ENCODE results near the gene KCTD5. TPM values are rescaled to one million over a fixed set of nuclear protein-coding genes. Genes with fewer than 3 reads are reported as not detected.

Gene KCTD5
- polyA plus RNA-seq, 1 donor (not counting 4 experiments of a cell fraction or from before 2014, with no cell fraction given): 29.0 TPM

DNA sequence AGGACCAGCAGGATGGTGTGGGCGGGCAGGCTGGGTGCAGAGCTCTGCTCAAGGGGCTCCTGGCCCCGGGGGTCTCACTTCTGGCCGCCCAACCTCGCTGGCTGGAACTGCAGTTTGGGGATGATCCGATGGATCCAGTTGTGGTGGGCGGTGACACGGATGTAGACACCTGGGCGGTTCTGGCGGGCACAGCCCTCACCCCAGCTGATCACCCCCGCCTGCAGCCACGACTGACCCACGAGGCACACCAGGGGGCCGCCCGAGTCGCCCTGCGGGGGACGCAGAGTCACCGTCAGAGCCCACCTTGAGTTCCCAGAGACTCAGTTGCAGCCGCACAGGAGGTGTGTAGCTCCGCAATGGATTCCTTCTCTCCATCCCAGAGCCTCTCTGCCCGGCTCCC is 30.2 kb downstream of the KCTD5 start:
- dilution Hi-C loops (cut with MboI; ENCODE audit: extremely low pct_ligation_motif_present, low sequenced_read_pairs): no loop called here
- Histone ChIP-seq H4K20me1 (ENCODE audit: control insufficient read depth, extremely low read depth, insufficient read depth, low read length) (no peaks in the 10 kb centered on the region), H3K36me3 (ENCODE audit: control insufficient read depth in 2 of 2, extremely low read depth in 1 of 2, insufficient read depth in 2 of 2, low read length in 2 of 2) (peaks cover 0 to 20% of the 10 kb centered on the region in 2 experiments)

DNA sequence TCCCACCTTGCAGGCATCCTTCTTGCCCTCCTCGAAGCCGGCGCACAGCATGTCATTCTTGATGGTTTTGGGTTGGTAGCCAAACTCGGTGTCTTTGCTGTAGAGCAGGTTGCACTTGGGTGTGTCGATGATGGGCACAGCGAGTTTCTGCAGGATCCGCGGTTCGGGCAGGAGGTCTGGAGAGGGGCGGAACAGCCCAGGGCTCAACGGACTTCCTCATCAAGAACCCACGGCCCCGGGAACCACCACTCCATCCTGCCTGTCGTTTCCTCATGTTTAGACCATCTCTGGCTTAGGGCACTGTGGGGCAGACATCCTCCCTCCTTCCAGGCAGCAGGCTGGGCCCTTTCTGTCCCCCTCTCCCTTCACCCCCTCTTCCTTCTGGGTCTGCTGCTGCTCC is 31.2 kb downstream of the KCTD5 start:
- no peaks in the 10 kb centered on the region for H3K4me1 ChIP-seq (ENCODE audit: control insufficient read depth, extremely low read depth, insufficient read depth, low read length)
- no peaks in the 10 kb centered on the region for H3K9me3 ChIP-seq (ENCODE audit: control insufficient read depth, low read depth, low read length)
- H3K9ac ChIP-seq (ENCODE audit: control insufficient read depth, extremely low read depth, insufficient read depth, low read length): no peak overlapping the region
- no peaks in the 10 kb centered on the region for H3K79me2 ChIP-seq (ENCODE audit: control insufficient read depth, insufficient read depth, low read length)
- peaks cover 0 to 10% of the 10 kb centered on the region in 2 experiments for H3K36me3 ChIP-seq (ENCODE audit: control insufficient read depth in 2 of 2, extremely low read depth in 1 of 2, insufficient read depth in 2 of 2, low read length in 2 of 2)
- H3K9me1 ChIP-seq (ENCODE audit: control insufficient read depth, extremely low read depth, insufficient read depth, low read length): no peaks in the 10 kb centered on the region
- TF ChIP-seq, protein P1, sequence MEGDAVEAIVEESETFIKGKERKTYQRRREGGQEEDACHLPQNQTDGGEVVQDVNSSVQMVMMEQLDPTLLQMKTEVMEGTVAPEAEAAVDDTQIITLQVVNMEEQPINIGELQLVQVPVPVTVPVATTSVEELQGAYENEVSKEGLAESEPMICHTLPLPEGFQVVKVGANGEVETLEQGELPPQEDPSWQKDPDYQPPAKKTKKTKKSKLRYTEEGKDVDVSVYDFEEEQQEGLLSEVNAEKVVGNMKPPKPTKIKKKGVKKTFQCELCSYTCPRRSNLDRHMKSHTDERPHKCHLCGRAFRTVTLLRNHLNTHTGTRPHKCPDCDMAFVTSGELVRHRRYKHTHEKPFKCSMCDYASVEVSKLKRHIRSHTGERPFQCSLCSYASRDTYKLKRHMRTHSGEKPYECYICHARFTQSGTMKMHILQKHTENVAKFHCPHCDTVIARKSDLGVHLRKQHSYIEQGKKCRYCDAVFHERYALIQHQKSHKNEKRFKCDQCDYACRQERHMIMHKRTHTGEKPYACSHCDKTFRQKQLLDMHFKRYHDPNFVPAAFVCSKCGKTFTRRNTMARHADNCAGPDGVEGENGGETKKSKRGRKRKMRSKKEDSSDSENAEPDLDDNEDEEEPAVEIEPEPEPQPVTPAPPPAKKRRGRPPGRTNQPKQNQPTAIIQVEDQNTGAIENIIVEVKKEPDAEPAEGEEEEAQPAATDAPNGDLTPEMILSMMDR (optimal IDR thresholded peaks at IDR 0.05 in 1 of 3, IDR thresholded peaks at IDR 0.05 in 1 of 3, conservative IDR thresholded peaks at IDR 0.05 in 1 of 3; ENCODE audit: extremely low read depth in 1 of 3, insufficient read depth in 2 of 3, low read length in 3 of 3): no peak
- no peak for TF ChIP-seq EZH2 (IDR thresholded peaks at IDR 0.05; ENCODE audit: low read length)
- DNase-seq (ENCODE audit: low read depth, low spot score): no peak
- no peak for FAIRE-seq
- H4K20me1 ChIP-seq (ENCODE audit: control insufficient read depth, extremely low read depth, insufficient read depth, low read length): no peaks in the 10 kb centered on the region
- no peak overlapping the region for H3K27ac ChIP-seq (ENCODE audit: control insufficient read depth, insufficient read depth, low read length)
- dilution Hi-C loops (cut with MboI; ENCODE audit: extremely low pct_ligation_motif_present, low sequenced_read_pairs): no loop called here
- no peak overlapping the region for H2AFZ ChIP-seq (ENCODE audit: control insufficient read depth, low read length)
- H3K4me2 ChIP-seq (ENCODE audit: control insufficient read depth, extremely low read depth, insufficient read depth, low read depth, low read length): no peak overlapping the region
- peaks cover 14% of the 10 kb centered on the region for H3K27me3 ChIP-seq (ENCODE audit: control insufficient read depth, extremely low read depth, insufficient read depth, low read length)
- no peak overlapping the region for H3K4me3 ChIP-seq (ENCODE audit: control insufficient read depth in 2 of 3, extremely low read depth in 1 of 3, insufficient read depth in 2 of 3, low read depth in 1 of 3, low read length in 3 of 3)

More for the DNA sequence above, 30.2 kb downstream of the KCTD5 start:
- H3K9me3 ChIP-seq (ENCODE audit: control insufficient read depth, low read depth, low read length): no peaks in the 10 kb centered on the region
- no peak overlapping the region for H2AFZ ChIP-seq (ENCODE audit: control insufficient read depth, low read length)
- DNase-seq (ENCODE audit: low read depth, low spot score) (no peak), FAIRE-seq (no peak)
- TF ChIP-seq, protein P1 (optimal IDR thresholded peaks at IDR 0.05 in 1 of 3, IDR thresholded peaks at IDR 0.05 in 1 of 3, conservative IDR thresholded peaks at IDR 0.05 in 1 of 3; ENCODE audit: extremely low read depth in 1 of 3, insufficient read depth in 2 of 3, low read length in 3 of 3): no peak
- no peak for TF ChIP-seq EZH2 (IDR thresholded peaks at IDR 0.05; ENCODE audit: low read length)
- H3K4me2 ChIP-seq (ENCODE audit: control insufficient read depth, extremely low read depth, insufficient read depth, low read depth, low read length): no peak overlapping the region
- H3K9me1 ChIP-seq (ENCODE audit: control insufficient read depth, extremely low read depth, insufficient read depth, low read length): no peaks in the 10 kb centered on the region
- H3K4me1 ChIP-seq (ENCODE audit: control insufficient read depth, extremely low read depth, insufficient read depth, low read length): no peaks in the 10 kb centered on the region
- no peak overlapping the region for H3K27ac ChIP-seq (ENCODE audit: control insufficient read depth, insufficient read depth, low read length)
- peaks cover 14% of the 10 kb centered on the region for H3K27me3 ChIP-seq (ENCODE audit: control insufficient read depth, extremely low read depth, insufficient read depth, low read length)
- no peak overlapping the region for H3K9ac ChIP-seq (ENCODE audit: control insufficient read depth, extremely low read depth, insufficient read depth, low read length)
- no peaks in the 10 kb centered on the region for H3K79me2 ChIP-seq (ENCODE audit: control insufficient read depth, insufficient read depth, low read length)
- no peak overlapping the region for H3K4me3 ChIP-seq (ENCODE audit: control insufficient read depth in 2 of 3, extremely low read depth in 1 of 3, insufficient read depth in 2 of 3, low read depth in 1 of 3, low read length in 3 of 3)

Data from keratinocyte (primary cell).